H9 (cell line): ENCODE data around the gene GLI2. TPM values are rescaled to one million over a fixed set of nuclear protein-coding genes. Genes with fewer than 3 reads are reported as not detected.

Experiments
- DNase-seq: peaks from one replicate; pipeline ENCODE4 v3.0.0-alpha.2; 2017
- H2AFZ ChIP-seq: one replicate; pipeline ENCODE4 v1.6.1; 2013; ENCODE audit warnings: mild to moderate bottlenecking, low read length, control low read depth, moderate library complexity
- H2AK5ac ChIP-seq: 2 replicates; pipeline ENCODE4 v1.6.1; 2013; ENCODE audit warnings: low read length, control low read depth, mixed read lengths; ENCODE audit not compliant: insufficient read length
- H2BK120ac ChIP-seq: one replicate; pipeline ENCODE4 v1.6.1; 2013; ENCODE audit warnings: low read depth, mild to moderate bottlenecking, low read length, control low read depth, inconsistent platforms; ENCODE audit not compliant: poor library complexity, severe bottlenecking
- H2BK12ac ChIP-seq: 2 replicates; pipeline ENCODE4 v1.6.1; 2013; ENCODE audit warnings: low read length, control low read depth, mixed read lengths, low read depth; ENCODE audit not compliant: insufficient read length
- H2BK15ac ChIP-seq: 2 replicates; pipeline ENCODE4 v1.6.1; 2013; ENCODE audit warnings: low read depth, low read length, control low read depth
- H2BK20ac ChIP-seq: one replicate; pipeline ENCODE4 v1.6.1; 2013; ENCODE audit warnings: low read depth, mild to moderate bottlenecking, low read length, control low read depth, inconsistent platforms; ENCODE audit not compliant: poor library complexity, severe bottlenecking
- H2BK5ac ChIP-seq: 2 replicates; pipeline ENCODE4 v1.6.1; 2013; ENCODE audit warnings: low read length, control low read depth, mixed read lengths; ENCODE audit not compliant: insufficient read length
- H3K14ac ChIP-seq: 2 replicates; pipeline ENCODE4 v1.6.1; 2013; ENCODE audit warnings: low read length, control low read depth; ENCODE audit not compliant: insufficient read depth
- H3K18ac ChIP-seq: 2 replicates; pipeline ENCODE4 v1.6.1; 2013; ENCODE audit warnings: low read depth, mild to moderate bottlenecking, mixed read lengths, low read length, control low read depth; ENCODE audit not compliant: insufficient read length
- H3K23ac ChIP-seq: 2 replicates; pipeline ENCODE4 v1.6.1; 2013; ENCODE audit warnings: low read length, control low read depth, mixed read lengths, low read depth; ENCODE audit not compliant: insufficient read length
- H3K23me2 ChIP-seq: 2 replicates; pipeline ENCODE4 v1.6.1; 2013; ENCODE audit warnings: low read depth, mild to moderate bottlenecking, mixed read lengths, low read length, control low read depth; ENCODE audit not compliant: insufficient read length, poor library complexity, severe bottlenecking
- H3K27ac ChIP-seq: 2 replicates; pipeline ENCODE4 v1.5.1; 2013; ENCODE audit warnings: low read length, control low read depth, mixed read lengths, low read depth; ENCODE audit not compliant: insufficient read length
- H3K27me3 ChIP-seq: 2 replicates; pipeline ENCODE4 v1.6.1; 2013; ENCODE audit warnings: low read length, control low read depth, inconsistent platforms; ENCODE audit not compliant: insufficient read depth
- H3K4ac ChIP-seq: 2 replicates; pipeline ENCODE4 v1.6.1; 2013; ENCODE audit warnings: low read depth, mild to moderate bottlenecking, control low read depth, inconsistent platforms, low read length, moderate library complexity
- H3K4me1 ChIP-seq: 2 replicates; pipeline ENCODE4 v1.6.1; 2013; ENCODE audit warnings: low read length, control low read depth, inconsistent platforms; ENCODE audit not compliant: insufficient read depth
- H3K4me2 ChIP-seq: 2 replicates; pipeline ENCODE4 v1.6.1; 2013; ENCODE audit warnings: low read length, control low read depth, mixed read lengths; ENCODE audit not compliant: insufficient read length, insufficient read depth
- H3K56ac ChIP-seq: 2 replicates; pipeline ENCODE4 v1.6.1; 2013; ENCODE audit warnings: low read depth, mild to moderate bottlenecking, mixed read lengths, low read length, control low read depth; ENCODE audit not compliant: insufficient read length
- H3K79me1 ChIP-seq: 2 replicates; pipeline ENCODE4 v1.6.1; 2013; ENCODE audit warnings: low read depth, mild to moderate bottlenecking, moderate library complexity, low read length, control low read depth, inconsistent platforms; ENCODE audit not compliant: insufficient read depth, poor library complexity, severe bottlenecking
- H3K79me2 ChIP-seq: 2 replicates; pipeline ENCODE4 v1.6.1; 2013; ENCODE audit warnings: low read length, control low read depth, inconsistent platforms; ENCODE audit not compliant: insufficient read depth
- H3K9ac ChIP-seq: 2 replicates; pipeline ENCODE4 v1.6.1; 2013; ENCODE audit warnings: low read length, control low read depth, mixed read lengths; ENCODE audit not compliant: insufficient read length; ENCODE audit errors: extremely low read depth
- H3K9me3 ChIP-seq: one replicate; pipeline ENCODE4 v1.6.1; 2013; ENCODE audit warnings: low read depth, low read length, inconsistent platforms; ENCODE audit not compliant: control insufficient read depth
- H3T11ph ChIP-seq: one replicate; pipeline ENCODE4 v1.6.1; 2013; ENCODE audit warnings: mild to moderate bottlenecking, low read length, control low read depth, inconsistent platforms
- H4K20me1 ChIP-seq: one replicate; pipeline ENCODE4 v1.6.1; 2013; ENCODE audit not compliant: control insufficient read depth, insufficient read length, insufficient read depth
- H4K5ac ChIP-seq: 2 replicates; pipeline ENCODE4 v1.6.1; 2013; ENCODE audit warnings: low read depth, mild to moderate bottlenecking, mixed read lengths, low read length, control low read depth; ENCODE audit not compliant: insufficient read length
- H4K8ac ChIP-seq: replicated peaks from 2 replicates; pipeline ENCODE4 v1.6.1; 2013; ENCODE audit warnings: low read length, control low read depth, mixed read lengths, low read depth; ENCODE audit not compliant: insufficient read length
- H4K91ac ChIP-seq: 2 replicates; pipeline ENCODE4 v1.6.1; 2013; ENCODE audit warnings: low read depth, mild to moderate bottlenecking, moderate library complexity, mixed read lengths, low read length, control low read depth; ENCODE audit not compliant: insufficient read length
- H3K27ac Mint-ChIP-seq, 3 experiments: 2 replicates in 2 of 3; 3 replicates in 1 of 3; pipeline ENCODE4 v1.8.0; 2020 to 2021; ENCODE audit warnings: mixed read lengths in 3 of 3, mild to moderate bottlenecking in 1 of 3, moderate library complexity in 1 of 3
- H3K27me3 Mint-ChIP-seq: 2 replicates; pipeline ENCODE4 v1.8.0; 2021; ENCODE audit warnings: low read depth, mild to moderate bottlenecking, moderate library complexity, mixed read lengths
- H3K36me3 Mint-ChIP-seq, 3 experiments: 2 replicates in 2 of 3; 3 replicates in 1 of 3; pipeline ENCODE4 v1.8.0; 2020 to 2021; ENCODE audit warnings: low read depth in 3 of 3, mixed read lengths in 3 of 3; ENCODE audit not compliant: insufficient read depth in 1 of 3
- H3K4me1 Mint-ChIP-seq, 2 experiments: 2 replicates each; pipeline ENCODE4 v1.8.0; 2020; ENCODE audit warnings: mixed read lengths in 2 of 2
- H3K4me3 Mint-ChIP-seq, 2 experiments: 2 replicates in 1 of 2; 3 replicates in 1 of 2; pipeline ENCODE4 v1.8.0; 2020 to 2021; ENCODE audit warnings: mild to moderate bottlenecking in 2 of 2, mixed read lengths in 2 of 2, moderate library complexity in 1 of 2
- H3K9me3 Mint-ChIP-seq, 2 experiments: 2 replicates in 1 of 2; 3 replicates in 1 of 2; pipeline ENCODE4 v1.8.0; 2020; ENCODE audit warnings: mild to moderate bottlenecking in 2 of 2, mixed read lengths in 2 of 2, moderate library complexity in 1 of 2
- CTCF ChIP-seq: fragments of 200-600 bp; sonication (generic); conservative IDR thresholded peaks from 3 replicates; pipeline ENCODE4 v1.8.0; 2021; ENCODE audit warnings: antibody characterized with exemption, mild to moderate bottlenecking
- WGBS: extraction: QIAGEN DNeasy Blood & Tissue Kit; methylation state at CpG from one replicate; pipeline ENCODE4 v1.1.7; 2013; ENCODE audit warnings: missing lambda C conversion rate, low lambda C conversion rate, mixed read lengths; ENCODE audit not compliant: insufficient read length; ENCODE audit errors: extremely low coverage; 5-methylcytosine and 5-hydroxymethylcytosine counted together
- total RNA-seq: library from RNA; stranded (reverse); gene quantifications from 2 replicates; pipeline ENCODE4 v1.2.1, GENCODE V29; 2021

Gene GLI2
- total RNA-seq, 1 experiment from 2014 or later: 56.7 TPM

- Histone ChIP-seq H3K9me3 (no peaks in the 10 kb centered on the region), H2AFZ (no peak overlapping the region), H3K23ac (no peak overlapping the region), H3K4me2 (no peak overlapping the region), H4K8ac (no peak overlapping the region), H4K5ac (no peak overlapping the region), H3K56ac (no peak overlapping the region), H2BK12ac (no peak overlapping the region), H3K23me2 (no peaks in the 10 kb centered on the region), H3K79me2 (no peaks in the 10 kb centered on the region), H4K91ac (no peak overlapping the region), H3K27me3 (no peaks in the 10 kb centered on the region; the same call in 1 of the 2 replicates), H4K20me1 (no peaks in the 10 kb centered on the region), H3K4me1 (no peaks in the 10 kb centered on the region; the same call in 1 of the 2 replicates), H2BK120ac (no peak overlapping the region), H3K18ac (no peak overlapping the region), H2BK5ac (no peak overlapping the region), H2BK20ac (no peak overlapping the region), H3K14ac (no peak overlapping the region), H3K4ac (no peak overlapping the region), H3T11ph (no peak overlapping the region), H3K79me1 (no peaks in the 10 kb centered on the region), H3K9ac (no peak overlapping the region), H2AK5ac (no peak overlapping the region), H2BK15ac (no peak overlapping the region), H3K27ac (no peak overlapping the region)
- H3K36me3 Mint-ChIP-seq: no peaks in the 10 kb centered on the region
- H3K4me3 Mint-ChIP-seq: no peak overlapping the region
- no peaks in the 10 kb centered on the region for H3K9me3 Mint-ChIP-seq
- no peak for TF ChIP-seq CTCF
- H3K27ac Mint-ChIP-seq: no peak overlapping the region
- peaks cover 11 to 15% of the 10 kb centered on the region in 2 experiments for H3K4me1 Mint-ChIP-seq
- WGBS: no CpG with 5 or more reads among the region's 4 CpGs
- DNase-seq: no peak
- peaks cover 95% of the 10 kb centered on the region for H3K27me3 Mint-ChIP-seq
Measured at GRCh38 chr2:120691410-120691809, 44.3 kb upstream of the GLI2 start.
